22Rv1 (cell line): ENCODE measurements around the gene APOA5.

Experiments used
- ZFX ChIP-seq: fragments of 450-650 bp; IDR thresholded peaks from 2 replicates; pipeline ENCODE4 v1.6.1; 2017; ENCODE audit warnings: antibody characterized with exemption, borderline replicate concordance
- TF ChIP-seq, protein P1 (sequence below): fragments of 450-650 bp; IDR thresholded peaks from 2 replicates; pipeline ENCODE4 v1.5.1; 2017; ENCODE audit warnings: mild to moderate bottlenecking

DNA sequence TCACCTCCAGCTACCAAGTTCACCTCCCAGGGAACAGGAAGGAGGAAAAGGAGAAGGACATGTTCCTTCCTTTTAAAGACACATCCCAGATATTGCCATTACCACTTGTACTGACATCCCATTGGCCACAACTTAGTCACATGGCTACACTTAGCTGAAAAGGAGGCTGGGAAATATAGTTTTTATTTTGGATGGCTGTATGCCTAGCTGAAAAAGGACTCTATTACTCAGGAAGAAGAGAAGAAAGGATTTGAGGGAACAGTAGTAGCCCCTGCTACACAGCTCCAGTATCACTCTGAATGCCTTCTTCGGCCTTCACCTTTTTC lies 2.1 kb upstream of the APOA5 start:
- TF ChIP-seq, protein P1, sequence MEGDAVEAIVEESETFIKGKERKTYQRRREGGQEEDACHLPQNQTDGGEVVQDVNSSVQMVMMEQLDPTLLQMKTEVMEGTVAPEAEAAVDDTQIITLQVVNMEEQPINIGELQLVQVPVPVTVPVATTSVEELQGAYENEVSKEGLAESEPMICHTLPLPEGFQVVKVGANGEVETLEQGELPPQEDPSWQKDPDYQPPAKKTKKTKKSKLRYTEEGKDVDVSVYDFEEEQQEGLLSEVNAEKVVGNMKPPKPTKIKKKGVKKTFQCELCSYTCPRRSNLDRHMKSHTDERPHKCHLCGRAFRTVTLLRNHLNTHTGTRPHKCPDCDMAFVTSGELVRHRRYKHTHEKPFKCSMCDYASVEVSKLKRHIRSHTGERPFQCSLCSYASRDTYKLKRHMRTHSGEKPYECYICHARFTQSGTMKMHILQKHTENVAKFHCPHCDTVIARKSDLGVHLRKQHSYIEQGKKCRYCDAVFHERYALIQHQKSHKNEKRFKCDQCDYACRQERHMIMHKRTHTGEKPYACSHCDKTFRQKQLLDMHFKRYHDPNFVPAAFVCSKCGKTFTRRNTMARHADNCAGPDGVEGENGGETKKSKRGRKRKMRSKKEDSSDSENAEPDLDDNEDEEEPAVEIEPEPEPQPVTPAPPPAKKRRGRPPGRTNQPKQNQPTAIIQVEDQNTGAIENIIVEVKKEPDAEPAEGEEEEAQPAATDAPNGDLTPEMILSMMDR, result no peak
- TF ChIP-seq ZFX, result no peak
